GM18508 (cell line): ENCODE data around the gene SNPH.

Experiments
- ATAC-seq: cut with Tn5 transposase; IDR thresholded peaks from one replicate; pipeline ENCODE4 v1.9.1; 2021; ENCODE audit warnings: moderate number of reproducible peaks; ENCODE audit not compliant: insufficient read depth, unreplicated experiment

SNPH gene

GRCh38 chr20:1263853-1264252 lies 2.2 kb upstream of the SNPH start:
- ATAC-seq = no peak

GRCh38 chr20:1264727-1265126 lies 1.4 kb upstream of the SNPH start:
- ATAC-seq = no peak

- no peak for ATAC-seq
Measured at GRCh38 chr20:1265226-1265915, 723 bp upstream of the SNPH start.

GRCh38 chr20:1265916-1266166 lies 253 bp upstream of the SNPH start:
- no peak for ATAC-seq

GRCh38 chr20:1267161-1267560 lies 1.1 kb downstream of the SNPH start:
- ATAC-seq = no peak

GRCh38 chr20:1267809-1268374 lies 1.8 kb downstream of the SNPH start:
- ATAC-seq = no peak

- ATAC-seq = no peak
Measured at GRCh38 chr20:1269235-1269634, 3.1 kb downstream of the SNPH start.

- ATAC-seq = no peak
Measured at GRCh38 chr20:1269850-1270249, 3.8 kb downstream of the SNPH start.

- ATAC-seq = no peak
Measured at GRCh38 chr20:1272368-1273100, 6.4 kb downstream of the SNPH start.

- ATAC-seq = no peak
Measured at GRCh38 chr20:1273366-1273765, 7.3 kb downstream of the SNPH start.

- no peak for ATAC-seq
Measured at GRCh38 chr20:1274485-1275311, 8.6 kb downstream of the SNPH start.

- ATAC-seq = no peak
Measured at GRCh38 chr20:1275919-1276318, 9.8 kb downstream of the SNPH start.

GRCh38 chr20:1277529-1278322 lies 11.6 kb downstream of the SNPH start:
- ATAC-seq = no peak

GRCh38 chr20:1278993-1279392 lies 12.9 kb downstream of the SNPH start:
- no peak for ATAC-seq

- ATAC-seq = no peak
Measured at GRCh38 chr20:1280195-1281102, 14.4 kb downstream of the SNPH start.

- no peak for ATAC-seq
Measured at GRCh38 chr20:1281279-1282057, 15.4 kb downstream of the SNPH start.

- ATAC-seq = no peak
Measured at GRCh38 chr20:1282966-1283365, 16.9 kb downstream of the SNPH start.
